Measurements from ENCODE around the gene GLP2R. TPM values are rescaled to one million over a fixed set of nuclear protein-coding genes. Genes with fewer than 3 reads are reported as not detected.
"Not testable (repeated sequence)": the region's sequence is repeated elsewhere in the genome, so short reads cannot be mapped to it uniquely, and the experiment has no call there.

The GLP2R gene
- total RNA-seq, 1 donor from 2014 or later, result 0.25 TPM

- Histone ChIP-seq H3K4me3 (ENCODE audit: low read depth, low read length) (no peak overlapping the region), H3K27me3 (ENCODE audit: control insufficient read depth, insufficient read depth, low read length) (peaks cover 3% of the 10 kb centered on the region), H3K36me3 (ENCODE audit: control insufficient read depth, insufficient read depth, low read length) (no peaks in the 10 kb centered on the region)
- no peak for DNase-seq (ENCODE audit: low read depth)
- TF ChIP-seq CTCF (IDR thresholded peaks at IDR 0.05; ENCODE audit: insufficient read depth, low read length, poor library complexity, severe bottlenecking), result no peak
Measured at GRCh38 chr17:9913476-9913875, 87.8 kb downstream of the GLP2R start.

GRCh38 chr17:9916108-9916507 is 90.4 kb downstream of the GLP2R start:
- TF ChIP-seq CTCF (IDR thresholded peaks at IDR 0.05; ENCODE audit: insufficient read depth, low read length, poor library complexity, severe bottlenecking), result no peak
- no peak for DNase-seq (ENCODE audit: low read depth)
- H3K27me3 ChIP-seq (ENCODE audit: control insufficient read depth, insufficient read depth, low read length), result peaks cover 3% of the 10 kb centered on the region
- no peaks in the 10 kb centered on the region for H3K36me3 ChIP-seq (ENCODE audit: control insufficient read depth, insufficient read depth, low read length)
- H3K4me3 ChIP-seq (ENCODE audit: low read depth, low read length), result no peak overlapping the region

- no peaks in the 10 kb centered on the region for H3K36me3 ChIP-seq (ENCODE audit: control insufficient read depth, insufficient read depth, low read length)
- no peak for TF ChIP-seq CTCF (IDR thresholded peaks at IDR 0.05; ENCODE audit: insufficient read depth, low read length, poor library complexity, severe bottlenecking)
- H3K4me3 ChIP-seq (ENCODE audit: low read depth, low read length), result no peak overlapping the region
- H3K27me3 ChIP-seq (ENCODE audit: control insufficient read depth, insufficient read depth, low read length), result no peaks in the 10 kb centered on the region
- DNase-seq (ENCODE audit: low read depth), result no peak
Measured at GRCh38 chr17:9917131-9917530, 91.4 kb downstream of the GLP2R start.

GRCh38 chr17:9917801-9918200 is 92.1 kb downstream of the GLP2R start:
- Histone ChIP-seq H3K4me3 (ENCODE audit: low read depth, low read length) (no peak overlapping the region), H3K27me3 (ENCODE audit: control insufficient read depth, insufficient read depth, low read length) (no peaks in the 10 kb centered on the region), H3K36me3 (ENCODE audit: control insufficient read depth, insufficient read depth, low read length) (no peaks in the 10 kb centered on the region)
- TF ChIP-seq CTCF (IDR thresholded peaks at IDR 0.05; ENCODE audit: insufficient read depth, low read length, poor library complexity, severe bottlenecking), result no peak
- DNase-seq (ENCODE audit: low read depth), result no peak

- Histone ChIP-seq H3K36me3 (ENCODE audit: control insufficient read depth, insufficient read depth, low read length) (no peaks in the 10 kb centered on the region), H3K4me3 (ENCODE audit: low read depth, low read length) (no peak overlapping the region), H3K27me3 (ENCODE audit: control insufficient read depth, insufficient read depth, low read length) (no peaks in the 10 kb centered on the region)
- no peak for TF ChIP-seq CTCF (IDR thresholded peaks at IDR 0.05; ENCODE audit: insufficient read depth, low read length, poor library complexity, severe bottlenecking)
- no peak for DNase-seq (ENCODE audit: low read depth)
Measured at GRCh38 chr17:9918352-9918751, 92.6 kb downstream of the GLP2R start.

DNA sequence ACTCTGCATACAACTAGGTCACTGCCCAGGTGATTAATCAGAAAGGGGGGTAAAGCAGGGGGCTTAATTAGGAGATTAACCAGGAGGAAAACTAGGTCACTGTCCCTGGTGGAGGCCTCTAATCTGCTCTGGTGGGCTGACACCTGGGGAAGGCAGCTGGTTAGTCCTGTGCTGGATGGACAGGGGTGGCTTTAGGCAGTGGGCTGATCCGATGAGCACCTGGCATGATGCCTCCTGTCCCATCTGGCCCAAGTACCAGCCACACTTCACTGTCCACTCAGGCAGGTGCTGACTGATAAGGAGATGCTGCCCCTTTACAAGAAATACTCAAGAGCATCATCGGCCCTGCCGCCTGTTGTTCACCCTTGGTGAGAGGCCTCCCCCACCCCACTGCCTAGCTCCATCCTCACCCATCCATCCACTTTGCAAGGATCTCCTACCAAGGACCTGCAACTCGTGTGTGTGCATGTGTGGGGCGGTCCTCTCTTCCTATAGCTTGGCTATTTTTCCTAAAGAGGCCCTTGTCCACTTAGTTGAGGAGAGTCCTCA is 93.2 kb downstream of the GLP2R start:
- TF ChIP-seq CTCF (IDR thresholded peaks at IDR 0.05; ENCODE audit: insufficient read depth, low read length, poor library complexity, severe bottlenecking), result no peak
- no peaks in the 10 kb centered on the region for H3K36me3 ChIP-seq (ENCODE audit: control insufficient read depth, insufficient read depth, low read length)

GRCh38 chr17:9921216-9921615 is 95.5 kb downstream of the GLP2R start:
- H3K27me3 ChIP-seq (ENCODE audit: control insufficient read depth, insufficient read depth, low read length); H3K36me3 ChIP-seq (ENCODE audit: control insufficient read depth, insufficient read depth, low read length); H3K4me3 ChIP-seq (ENCODE audit: low read depth, low read length); DNase-seq (ENCODE audit: low read depth): not testable (repeated sequence)

More for the DNA sequence above, 93.2 kb downstream of the GLP2R start:
- Histone ChIP-seq H3K27me3 (ENCODE audit: control insufficient read depth, insufficient read depth, low read length) (no peaks in the 10 kb centered on the region), H3K4me3 (ENCODE audit: low read depth, low read length) (no peak overlapping the region)
- DNase-seq (ENCODE audit: low read depth), result no peak
